HepG2 (cell line): ENCODE results near the gene PTGS2. TPM values are rescaled to one million over a fixed set of nuclear protein-coding genes. Genes with fewer than 3 reads are reported as not detected.

Experiments
- ATAC-seq: fragments of 200-7000 bp; cut with Tn5 transposase; 3 replicates; pipeline ENCODE4 v1.9.1; 2020; ENCODE audit warnings: mild to moderate bottlenecking, moderate library complexity
- BruUV-seq: library from RNA; stranded (reverse); fragments of 400-500 nt; replicated peaks from 2 replicates; lab custom pipeline; 2021; lab: Mats Ljungman, UMichigan
- CTCF ChIA-PET: fragments of 300-600 bp; formaldehyde crosslinking; extraction: SDS; loops from one replicate; lab custom pipeline; 2021; ENCODE audit warnings: low total read pairs, inconsistent platforms, low intra/inter-chr PET ratio; lab: Yijun Ruan, JAX
- POLR2A ChIA-PET: fragments of 350-600 bp; sonication (Branson Sonifier 250); formaldehyde crosslinking; loops from one replicate; lab custom pipeline; 2020; ENCODE audit warnings: antibody characterized with exemption, inconsistent platforms; lab: Yijun Ruan, JAX
- DNase-seq: peaks from one replicate; pipeline ENCODE4 v3.0.0-alpha.2; 2015; ENCODE audit warnings: low spot score
- FAIRE-seq: peaks from 3 replicates; lab custom pipeline; 2011; peaks lifted over from hg19 to GRCh38; lab: Jason Lieb, UNC
- H2AFZ ChIP-seq: one replicate; pipeline ENCODE4 v1.6.1; 2011; ENCODE audit warnings: low read length, inconsistent platforms
- H3K27ac ChIP-seq: fragments of 300-600 bp; 3 replicates; pipeline ENCODE4 v1.8.0; 2011; ENCODE audit warnings: mixed run types, mild to moderate bottlenecking, mixed read lengths, low read length, inconsistent platforms; ENCODE audit not compliant: insufficient read depth; ENCODE audit errors: extremely low read length
- H3K27me3 ChIP-seq, 2 experiments: fragments of 200-600 bp in 1 of 2; 2 replicates in 1 of 2; 3 replicates in 1 of 2; pipeline versions ENCODE4 v1.6.0 to v1.8.0; 2011; ENCODE audit warnings: low read length in 2 of 2, mild to moderate bottlenecking in 2 of 2, moderate library complexity in 2 of 2, inconsistent platforms in 1 of 2; ENCODE audit not compliant: insufficient read depth in 2 of 2, control insufficient read depth in 1 of 2
- H3K36me3 ChIP-seq, 2 experiments: fragments of 200-600 bp in 1 of 2; replicated peaks in 1 of 2; 2 replicates in 1 of 2; 3 replicates in 1 of 2; pipeline versions ENCODE4 v1.5.1 to v1.8.0; 2011; ENCODE audit warnings: low read length in 2 of 2, inconsistent platforms in 1 of 2; ENCODE audit not compliant: insufficient read depth in 2 of 2, control insufficient read depth in 1 of 2
- H3K4me1 ChIP-seq: 2 replicates; pipeline ENCODE4 v1.5.1; 2012; ENCODE audit warnings: low read length, inconsistent platforms; ENCODE audit not compliant: insufficient read depth
- H3K4me2 ChIP-seq: 2 replicates; pipeline ENCODE4 v1.6.0; 2011; ENCODE audit warnings: low read depth, low read length, inconsistent platforms
- H3K4me3 ChIP-seq, 3 experiments: fragments of 200-600 bp in 1 of 3; sonication (generic), shearing (Covaris generic) in 1 of 3; replicated peaks in 1 of 3; 2 replicates each; pipeline ENCODE4 v1.5.1; 2011 to 2016; ENCODE audit warnings: low read length in 3 of 3, inconsistent platforms in 2 of 3, low read depth in 2 of 3, mild to moderate bottlenecking in 2 of 3, control low read depth in 1 of 3, mixed read lengths in 1 of 3; ENCODE audit not compliant: insufficient read depth in 1 of 3
- H3K79me2 ChIP-seq: one replicate; pipeline ENCODE4 v1.6.1; 2011; ENCODE audit warnings: low read length, inconsistent platforms; ENCODE audit not compliant: insufficient read depth
- H3K9ac ChIP-seq: 2 replicates; pipeline ENCODE4 v1.6.0; 2011; ENCODE audit warnings: mild to moderate bottlenecking, low read depth, low read length, inconsistent platforms; ENCODE audit not compliant: insufficient read depth
- H3K9me3 ChIP-seq: 2 replicates; pipeline ENCODE4 v1.5.1; 2012; ENCODE audit warnings: mild to moderate bottlenecking, low read length
- H4K20me1 ChIP-seq: 2 replicates; pipeline ENCODE4 v1.6.0; 2011; ENCODE audit warnings: inconsistent platforms, mild to moderate bottlenecking, low read length, moderate library complexity; ENCODE audit not compliant: insufficient read depth
- CAMTA2 ChIP-seq: sonication (generic); formaldehyde crosslinking; IDR thresholded peaks from 2 replicates; pipeline ENCODE4 v1.4.0; 2020; ENCODE audit warnings: mild to moderate bottlenecking, missing genetic modification reagents, borderline replicate concordance
- CREB1 ChIP-seq, 2 experiments: fragments of 450-650 bp in 1 of 2; IDR thresholded peaks; 2 replicates each; pipeline ENCODE4 v1.6.1; 2016 to 2017; ENCODE audit warnings: control low read depth in 1 of 2, mild to moderate bottlenecking in 1 of 2, missing compliant biosample characterization in 1 of 2, missing genetic modification characterization in 1 of 2
- E2F2 ChIP-seq: sonication (generic); formaldehyde crosslinking; IDR thresholded peaks from 2 replicates; pipeline ENCODE4 v1.4.0; 2020; ENCODE audit warnings: missing genetic modification reagents, borderline replicate concordance
- GMEB2 ChIP-seq: IDR thresholded peaks from 2 replicates; pipeline ENCODE4 v1.6.1; 2016; ENCODE audit warnings: missing biosample characterization, missing genetic modification reagents, low read depth
- JUN ChIP-seq: sonication (generic); formaldehyde crosslinking; IDR thresholded peaks from 2 replicates; pipeline ENCODE4 v1.4.0; 2020; ENCODE audit warnings: mild to moderate bottlenecking, missing genetic modification reagents
- JUNB ChIP-seq: sonication (generic); formaldehyde crosslinking; IDR thresholded peaks from 2 replicates; pipeline ENCODE4 v1.8.0; 2022; ENCODE audit warnings: missing genetic modification reagents, mild to moderate bottlenecking, borderline replicate concordance
- KDM3A ChIP-seq: IDR thresholded peaks from 2 replicates; pipeline ENCODE4 v1.6.1; 2018; ENCODE audit warnings: low read depth, missing compliant biosample characterization
- NCOR1 ChIP-seq: fragments of 200-600 bp; sonication (generic); IDR thresholded peaks from 2 replicates; pipeline ENCODE4 v1.7.0; 2017; ENCODE audit warnings: antibody characterized with exemption, low read length, borderline replicate concordance
- NR2C2 ChIP-seq: sonication (generic); formaldehyde crosslinking; IDR thresholded peaks from 2 replicates; pipeline ENCODE4 v1.4.0; 2020; ENCODE audit warnings: missing genetic modification reagents, mild to moderate bottlenecking, moderate library complexity, borderline replicate concordance
- PLSCR1 ChIP-seq: sonication (generic); formaldehyde crosslinking; IDR thresholded peaks from 2 replicates; pipeline ENCODE4 v1.5.0; 2020; ENCODE audit warnings: missing genetic modification reagents, mild to moderate bottlenecking, borderline replicate concordance
- PTBP1 ChIP-seq: fragments of 200-400 bp; formaldehyde crosslinking; IDR thresholded peaks from 2 replicates; pipeline ENCODE4 v1.6.1; 2018; ENCODE audit warnings: low read length, low read depth; ENCODE audit not compliant: poor library complexity, severe bottlenecking
- RFXAP ChIP-seq: sonication (generic); formaldehyde crosslinking; IDR thresholded peaks from 2 replicates; pipeline ENCODE4 v1.4.0; 2020; ENCODE audit warnings: missing genetic modification reagents, borderline replicate concordance
- RXRB ChIP-seq: IDR thresholded peaks from 2 replicates; pipeline ENCODE4 v1.6.1; 2016; ENCODE audit warnings: borderline replicate concordance, missing genetic modification reagents, missing compliant biosample characterization
- TARDBP ChIP-seq: sonication (generic); formaldehyde crosslinking; IDR thresholded peaks from 2 replicates; pipeline ENCODE4 v1.8.0; 2022; ENCODE audit warnings: mild to moderate bottlenecking, missing genetic modification reagents
- TFAP4 ChIP-seq: sonication (generic); IDR thresholded peaks from 2 replicates; pipeline ENCODE4 v1.6.1; 2016; ENCODE audit warnings: low read depth, borderline replicate concordance
- TRIM24 ChIP-seq: sonication (generic); formaldehyde crosslinking; IDR thresholded peaks from 2 replicates; pipeline ENCODE4 v1.8.0; 2022; ENCODE audit warnings: mild to moderate bottlenecking, missing genetic modification reagents
- ZFP36L1 ChIP-seq: sonication (generic); formaldehyde crosslinking; IDR thresholded peaks from 2 replicates; pipeline ENCODE4 v1.8.0; 2022; ENCODE audit warnings: mild to moderate bottlenecking, missing genetic modification reagents, moderate library complexity
- ZNF143 ChIP-seq: sonication (generic); formaldehyde crosslinking; IDR thresholded peaks from 2 replicates; pipeline ENCODE4 v1.4.0; 2020; ENCODE audit warnings: missing genetic modification reagents
- ZNF383 ChIP-seq: sonication (generic); formaldehyde crosslinking; IDR thresholded peaks from 2 replicates; pipeline ENCODE4 v1.4.0; 2020; ENCODE audit warnings: missing genetic modification reagents, mild to moderate bottlenecking, borderline replicate concordance
- ZNF841 ChIP-seq: sonication (generic); formaldehyde crosslinking; IDR thresholded peaks from 2 replicates; pipeline ENCODE4 v1.8.1; 2023; ENCODE audit warnings: missing genetic modification reagents, borderline replicate concordance
- ZNF891 ChIP-seq: sonication (generic); formaldehyde crosslinking; IDR thresholded peaks from 2 replicates; pipeline ENCODE4 v1.5.0; 2020; ENCODE audit warnings: mild to moderate bottlenecking, missing genetic modification reagents
- WGBS: methylation state at CpG from one replicate; pipeline ENCODE4 v1.1.6; 2017; ENCODE audit warnings: low lambda C conversion rate; 5-methylcytosine and 5-hydroxymethylcytosine counted together
- in situ Hi-C: cut with HindIII; loops from 2 replicates; pipeline ENCODE4 v1.10.0; 2017; ENCODE audit warnings: low pct_unique_long_range_greater_than_20kb; ENCODE audit not compliant: extremely low pct_ligation_motif_present
- intact Hi-C: fragments of 100-400 bp; cut with micrococcal nuclease; formaldehyde crosslinking; loops from one replicate; pipeline ENCODE4 v1.10.0; 2022; ENCODE audit not compliant: unreplicated experiment
- polyA plus RNA-seq, 8 experiments: library from polyadenylated mRNA; depleted of rRNA in 3 of 8; stranded (reverse) in 7 of 8; unstranded in 1 of 8; fragments of >200 nt; fragmentation: Illumina TruSeq in 4 of 8; extraction: Trizol in 4 of 8; gene quantifications; 2 replicates each; pipeline versions ENCODE4 v1.2.1 to v1.2.3, GENCODE V29; 2011 to 2016; ENCODE audit warnings: low read depth in 4 of 8, missing spikeins in 1 of 8, mixed read lengths in 1 of 8; ENCODE audit not compliant: insufficient read depth in 1 of 8
- total RNA-seq, 5 experiments: library from RNA; depleted of rRNA; stranded (reverse); fragments of >200 nt; fragmentation: Illumina TruSeq; extraction: Trizol; gene quantifications; 2 replicates each; pipeline ENCODE4 v1.2.3, GENCODE V29; 2016; ENCODE audit warnings: low read depth in 1 of 5

The PTGS2 gene
- total and polyA plus RNA-seq, 2 of the 13 experiments (the other 11 are each of a cell fraction or from before 2014, with no cell fraction given) = not detected

GRCh38 chr1:186681121-186681520 lies 898 bp upstream of the PTGS2 start (continued):
- no peak for TF ChIP-seq ZNF891 (CRISPR knock-in tag)
- no peak for TF ChIP-seq TARDBP (CRISPR knock-in tag)
- TF ChIP-seq ZFP36L1 (CRISPR knock-in tag) = no peak
- no peak for TF ChIP-seq TFAP4

- in situ Hi-C loops = no loop called here
- H3K79me2 ChIP-seq = no peaks in the 10 kb centered on the region
- no peak for FAIRE-seq
- no peak for DNase-seq
- BruUV-seq = no TSS peak
- no peak overlapping the region for H2AFZ ChIP-seq
- WGBS = 26% methylated on average over 5 of the region's 15 CpGs
- TF ChIP-seq NCOR1 = no peak
- TF ChIP-seq JUNB = no peak
- TF ChIP-seq JUN (CRISPR knock-in tag) = no peak
- no peak for TF ChIP-seq ZNF383 (CRISPR knock-in tag)
- TF ChIP-seq RXRB (CRISPR knock-in tag) = no peak
- no peak for TF ChIP-seq GMEB2 (CRISPR knock-in tag)
- no peak for TF ChIP-seq KDM3A (CRISPR knock-in tag)
- TF ChIP-seq RFXAP = no peak
- TF ChIP-seq TRIM24 (CRISPR knock-in tag) = no peak
- no peak for TF ChIP-seq NR2C2 (CRISPR knock-in tag)
- TF ChIP-seq TARDBP (CRISPR knock-in tag) = no peak
- no peak for TF ChIP-seq ZNF841
- TF ChIP-seq E2F2 = no peak
- TF ChIP-seq PLSCR1 (CRISPR knock-in tag) = no peak
- no peak for TF ChIP-seq CAMTA2 (CRISPR knock-in tag)
- no peak for TF ChIP-seq ZNF143 (CRISPR knock-in tag)
- no peak for TF ChIP-seq PTBP1
- no peak for TF ChIP-seq CREB1 (IDR thresholded peaks at IDR 0.05)
- TF ChIP-seq CREB1 (CRISPR knock-in tag; IDR thresholded peaks at IDR 0.05) = no peak
- H3K27ac ChIP-seq = no peak overlapping the region
- no peak overlapping the region for H3K4me3 ChIP-seq
- no peaks in the 10 kb centered on the region for H3K4me1 ChIP-seq
- ATAC-seq = no peak
- H3K36me3 ChIP-seq = no peaks in the 10 kb centered on the region
- intact Hi-C loops = no loop called here
- ChIA-PET POLR2A (no interaction called here), CTCF (no interaction called here)
- H4K20me1 ChIP-seq = no peaks in the 10 kb centered on the region
- H3K4me2 ChIP-seq = no peak overlapping the region
- no peaks in the 10 kb centered on the region for H3K9me3 ChIP-seq
- H3K27me3 ChIP-seq = no peaks in the 10 kb centered on the region
- H3K9ac ChIP-seq = no peak overlapping the region
Observed at GRCh38 chr1:186679924-186680244, 339 bp downstream of the PTGS2 start.
